Lung (tissue), 12 donors: ENCODE results near the gene YPEL4. TPM values are rescaled to one million over a fixed set of nuclear protein-coding genes. Genes with fewer than 3 reads are reported as not detected.

ENCODE experiments used
- ATAC-seq: fragments of 200-7000 bp; cut with Tn5 transposase; one replicate; pipeline ENCODE4 v1.9.1; 2020; ENCODE audit warnings: moderate number of reproducible peaks; ENCODE audit not compliant: insufficient read depth, low FRiP score
- DNase-seq, 3 donors: peaks; one replicate each; pipeline ENCODE4 v3.0.0-alpha.2; 2013 to 2017
- H3K27ac ChIP-seq, 2 donors: one replicate each; pipeline ENCODE4 v1.5.1; 2013; ENCODE audit warnings: mild to moderate bottlenecking in 2 of 2, moderate library complexity in 2 of 2, control low read depth in 1 of 2, inconsistent platforms in 1 of 2, low read depth in 1 of 2, low read length in 1 of 2
- H3K27me3 ChIP-seq, 3 donors: one replicate each; pipeline ENCODE4 v1.5.1; 2013; ENCODE audit warnings: low read length in 2 of 3; ENCODE audit not compliant: control insufficient read depth in 3 of 3, insufficient read depth in 3 of 3
- H3K36me3 ChIP-seq, 4 donors: one replicate each; pipeline ENCODE4 v1.5.1; 2013; ENCODE audit warnings: low read length in 4 of 4, mild to moderate bottlenecking in 1 of 4, moderate library complexity in 1 of 4; ENCODE audit not compliant: control insufficient read depth in 4 of 4, insufficient read depth in 4 of 4
- H3K4me1 ChIP-seq, 5 donors: one replicate each; pipeline ENCODE4 v1.5.1; 2013; ENCODE audit warnings: low read length in 5 of 5, mild to moderate bottlenecking in 2 of 5, moderate library complexity in 1 of 5; ENCODE audit not compliant: control insufficient read depth in 5 of 5, insufficient read depth in 5 of 5
- H3K4me3 ChIP-seq: one replicate; pipeline ENCODE4 v1.5.1; 2013; ENCODE audit warnings: mild to moderate bottlenecking, control low read depth, moderate library complexity
- H3K9ac ChIP-seq, 2 donors: one replicate each; pipeline ENCODE4 v1.5.1; 2013; ENCODE audit warnings: low read length in 2 of 2, control low read depth in 1 of 2; ENCODE audit not compliant: insufficient read depth in 1 of 2
- H3K9me3 ChIP-seq, 4 donors: one replicate each; pipeline ENCODE4 v1.5.1; 2013; ENCODE audit warnings: low read length in 3 of 4, mild to moderate bottlenecking in 1 of 4, moderate library complexity in 1 of 4; ENCODE audit not compliant: control insufficient read depth in 4 of 4, insufficient read depth in 3 of 4
- WGBS, 2 donors: extraction: QIAGEN DNeasy Blood & Tissue Kit; methylation state at CpG; one replicate each; pipeline ENCODE4 v1.1.7; 2013; 5-methylcytosine and 5-hydroxymethylcytosine counted together
- polyA plus RNA-seq, 2 donors: library from polyadenylated mRNA; stranded (reverse); fragments of 200-250 nt; gene quantifications; one replicate each; pipeline ENCODE4 v1.2.1, GENCODE V29; 2013
- total RNA-seq, 2 donors: library from RNA; depleted of rRNA in 1 of 2; stranded (reverse); fragments of >200 nt in 1 of 2; gene quantifications; one replicate each; pipeline ENCODE4 v1.2.1, GENCODE V29; 2014 to 2021
- TF ChIP-seq, protein P1 (sequence below): IDR thresholded peaks from 2 replicates; pipeline ENCODE4 v1.5.1; 2012; ENCODE audit warnings: mild to moderate bottlenecking; ENCODE audit errors: control extremely low read depth, extremely low read depth
- donor health status: control.
- donor health status: control.
- donor health status: Bipolar disorder and iron deficiency.
- donor health status: healthy.
- donor health status: DM: yes; HTN: yes; CAD: no.

Gene YPEL4
- total and polyA plus RNA-seq, 4 donors, result 0.71 to 3.1 (median 1.4) TPM

DNA sequence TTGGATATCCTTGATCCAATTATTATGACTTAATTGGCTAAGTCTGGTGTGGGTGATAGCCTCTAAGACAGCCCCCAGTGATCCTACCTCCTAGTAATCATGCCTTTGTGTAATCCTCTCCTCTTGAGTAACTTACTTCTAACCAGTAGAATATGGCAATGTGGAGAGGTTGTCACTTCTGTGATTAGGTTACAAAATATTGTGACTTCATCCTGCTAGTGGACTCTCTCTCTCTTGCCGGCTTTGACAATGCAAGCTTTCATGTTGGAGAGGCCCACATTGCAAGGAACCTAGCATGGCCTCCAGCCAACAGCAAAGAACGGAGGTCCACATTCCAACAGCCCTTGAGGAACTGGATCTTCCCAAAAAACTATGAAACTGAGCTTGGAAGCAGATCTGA lies 19.5 kb downstream of the YPEL4 start:
- Histone ChIP-seq H3K27ac (no peak overlapping the region), H3K4me3 (no peak overlapping the region), H3K9ac (no peak overlapping the region), H3K36me3 (peaks cover 0 to 1% (median 0%) of the 10 kb centered on the region in 4 donors), H3K4me1 (peaks cover 0 to 3% (median 0%) of the 10 kb centered on the region in 5 donors), H3K27me3 (no peaks in the 10 kb centered on the region), H3K9me3 (peaks cover 0 to 2% (median 0%) of the 10 kb centered on the region in 4 donors)
- TF ChIP-seq, protein P1, sequence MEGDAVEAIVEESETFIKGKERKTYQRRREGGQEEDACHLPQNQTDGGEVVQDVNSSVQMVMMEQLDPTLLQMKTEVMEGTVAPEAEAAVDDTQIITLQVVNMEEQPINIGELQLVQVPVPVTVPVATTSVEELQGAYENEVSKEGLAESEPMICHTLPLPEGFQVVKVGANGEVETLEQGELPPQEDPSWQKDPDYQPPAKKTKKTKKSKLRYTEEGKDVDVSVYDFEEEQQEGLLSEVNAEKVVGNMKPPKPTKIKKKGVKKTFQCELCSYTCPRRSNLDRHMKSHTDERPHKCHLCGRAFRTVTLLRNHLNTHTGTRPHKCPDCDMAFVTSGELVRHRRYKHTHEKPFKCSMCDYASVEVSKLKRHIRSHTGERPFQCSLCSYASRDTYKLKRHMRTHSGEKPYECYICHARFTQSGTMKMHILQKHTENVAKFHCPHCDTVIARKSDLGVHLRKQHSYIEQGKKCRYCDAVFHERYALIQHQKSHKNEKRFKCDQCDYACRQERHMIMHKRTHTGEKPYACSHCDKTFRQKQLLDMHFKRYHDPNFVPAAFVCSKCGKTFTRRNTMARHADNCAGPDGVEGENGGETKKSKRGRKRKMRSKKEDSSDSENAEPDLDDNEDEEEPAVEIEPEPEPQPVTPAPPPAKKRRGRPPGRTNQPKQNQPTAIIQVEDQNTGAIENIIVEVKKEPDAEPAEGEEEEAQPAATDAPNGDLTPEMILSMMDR, result no peak
- no peak for ATAC-seq
- 50 to 55% methylated on average over 2 of the region's 2 CpGs for WGBS, 2 donors
- DNase-seq, result peak in 2 of 3 donors; percentile 26 to 44

DNA sequence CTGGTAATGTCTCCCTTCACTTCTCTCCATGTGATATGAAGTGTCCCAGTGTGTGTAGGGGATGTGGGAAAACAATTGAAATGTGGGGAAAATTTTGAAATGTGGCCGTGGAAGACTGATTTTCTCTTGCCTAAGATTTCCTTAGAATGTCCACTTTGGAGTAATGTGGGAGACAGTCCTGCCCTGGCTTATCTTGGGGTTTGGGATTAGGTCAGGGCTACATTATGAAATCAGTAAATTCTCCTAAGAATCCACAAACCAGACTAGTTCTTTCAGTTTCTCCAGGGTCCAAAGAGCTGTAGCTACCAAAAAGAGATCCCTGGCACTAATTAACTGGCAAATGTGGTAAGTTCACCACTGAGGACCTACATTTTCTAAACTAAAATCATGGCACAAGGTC lies 22.8 kb downstream of the YPEL4 start:
- 67 to 78% methylated on average over 1 of the region's 1 CpG for WGBS, 2 donors

DNA sequence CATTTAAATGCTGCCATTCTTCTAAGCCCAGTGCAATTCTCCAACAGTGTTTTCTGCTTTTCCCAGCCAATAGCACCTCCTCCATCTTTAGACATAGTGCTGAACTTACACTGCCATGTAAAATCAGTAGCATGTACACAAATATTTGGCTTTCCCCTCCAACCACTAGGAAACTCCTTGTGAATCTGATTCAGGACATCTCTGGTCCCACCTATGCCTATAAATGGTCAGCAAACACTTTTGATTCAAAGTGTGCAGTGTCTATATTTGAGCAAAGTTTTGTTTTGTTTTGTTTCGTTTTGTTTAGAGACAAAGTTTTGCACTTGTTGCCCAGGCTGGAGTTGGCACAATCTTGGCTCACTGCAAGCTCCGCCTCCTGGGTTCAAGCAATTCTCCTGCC lies 24.8 kb downstream of the YPEL4 start:
- no peak for ATAC-seq

More for the DNA sequence above, 22.8 kb downstream of the YPEL4 start:
- H3K9me3 ChIP-seq, result no peaks in the 10 kb centered on the region
- TF ChIP-seq, protein P1, result no peak
- ATAC-seq (no peak), DNase-seq (no peak)
- H3K4me1 ChIP-seq, result peaks cover 0 to 3% (median 0%) of the 10 kb centered on the region in 5 donors
- no peaks in the 10 kb centered on the region for H3K27me3 ChIP-seq
- H3K36me3 ChIP-seq, result peaks cover 0 to 1% (median 0%) of the 10 kb centered on the region in 4 donors
- H3K4me3 ChIP-seq, result no peak overlapping the region
- H3K9ac ChIP-seq, result no peak overlapping the region
- no peak overlapping the region for H3K27ac ChIP-seq

More for the DNA sequence above, 24.8 kb downstream of the YPEL4 start:
- Histone ChIP-seq H3K9ac (no peak overlapping the region), H3K9me3 (peaks cover 0 to under 1% (median 0%) of the 10 kb centered on the region in 4 donors), H3K27me3 (no peaks in the 10 kb centered on the region), H3K36me3 (no peaks in the 10 kb centered on the region), H3K27ac (no peak overlapping the region), H3K4me3 (no peak overlapping the region), H3K4me1 (no peaks in the 10 kb centered on the region)
- TF ChIP-seq, protein P1, result no peak
- WGBS, 2 donors, result 85 to 95% methylated on average over 2 of the region's 2 CpGs
- DNase-seq, result no peak
